ENCODE results near the gene PRND.
"Not testable (repeated sequence)": the region's sequence is repeated elsewhere in the genome, so short reads cannot be mapped to it uniquely, and the experiment has no call there.

The PRND gene

GRCh38 chr20:4697189-4697830, 24.4 kb upstream of the PRND start:
- no peaks in the 10 kb centered on the region for H3K9me3 Mint-ChIP-seq
- no peak for ATAC-seq (replicated peaks)
- DNase-seq, result no peak
- no peaks in the 10 kb centered on the region for H3K27me3 Mint-ChIP-seq
- no peak overlapping the region for H3K27ac Mint-ChIP-seq
- H3K4me3 Mint-ChIP-seq, result no peak overlapping the region
- H3K4me1 Mint-ChIP-seq, result peaks cover 23 to 29% of the 10 kb centered on the region in 2 donors
- peaks cover 32 to 54% of the 10 kb centered on the region in 2 donors for H3K36me3 Mint-ChIP-seq

DNA sequence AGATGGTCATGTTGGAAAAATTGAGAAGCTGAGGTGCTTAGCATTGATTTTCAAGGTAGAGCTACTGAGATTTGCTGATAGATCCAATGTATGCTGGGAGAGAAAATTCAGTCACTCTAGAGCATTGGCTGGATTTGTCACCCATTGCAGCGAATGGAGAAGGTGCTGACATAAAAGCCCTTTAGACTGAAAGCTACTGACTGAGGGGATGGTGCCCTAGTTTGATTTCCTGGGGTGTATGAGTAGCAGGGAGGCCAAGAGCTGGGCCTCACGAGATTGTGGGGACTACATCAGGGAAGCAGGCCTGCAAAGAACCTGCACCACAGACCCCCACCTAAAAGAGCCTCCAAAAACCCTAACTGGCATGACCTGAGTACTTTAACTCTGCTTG, 23.9 kb upstream of the PRND start:
- DNase-seq, result no peak
- ATAC-seq (replicated peaks), result no peak
- no peak overlapping the region for H3K27ac Mint-ChIP-seq
- peaks cover 29 to 52% of the 10 kb centered on the region in 2 donors for H3K36me3 Mint-ChIP-seq
- H3K4me1 Mint-ChIP-seq, result peaks cover 21 to 27% of the 10 kb centered on the region in 2 donors
- H3K4me3 Mint-ChIP-seq, result no peak overlapping the region
- no peaks in the 10 kb centered on the region for H3K27me3 Mint-ChIP-seq
- no peaks in the 10 kb centered on the region for H3K9me3 Mint-ChIP-seq

- Mint-ChIP-seq H3K9me3 (no peaks in the 10 kb centered on the region), H3K36me3 (peaks cover 19 to 41% of the 10 kb centered on the region in 2 donors), H3K27ac (no peak overlapping the region), H3K4me1 (peaks cover 21% of the 10 kb centered on the region in 2 donors), H3K27me3 (no peaks in the 10 kb centered on the region), H3K4me3 (no peak overlapping the region)
- DNase-seq, result no peak
- no peak for ATAC-seq (replicated peaks)
These were observed 22.5 kb upstream of the PRND start for GRCh38 chr20:4699216-4699615.

GRCh38 chr20:4699957-4700356, 21.8 kb upstream of the PRND start:
- Mint-ChIP-seq H3K4me3 (no peak overlapping the region), H3K27me3 (no peaks in the 10 kb centered on the region), H3K36me3 (peaks cover 19 to 37% of the 10 kb centered on the region in 2 donors), H3K9me3 (no peaks in the 10 kb centered on the region), H3K4me1 (peaks cover 21 to 24% of the 10 kb centered on the region in 2 donors), H3K27ac (peak overlapping the region; percentile 51)
- no peak for DNase-seq
- ATAC-seq (replicated peaks), result no peak

- Mint-ChIP-seq H3K27me3 (no peaks in the 10 kb centered on the region), H3K36me3 (peaks cover 9 to 18% of the 10 kb centered on the region in 2 donors), H3K4me1 (peaks cover 6% of the 10 kb centered on the region in 2 donors), H3K9me3 (no peaks in the 10 kb centered on the region), H3K27ac (no peak overlapping the region), H3K4me3 (no peak overlapping the region)
- ATAC-seq (replicated peaks), result no peak
- no peak for DNase-seq
These were observed 19.0 kb upstream of the PRND start for GRCh38 chr20:4702562-4703280.

DNA sequence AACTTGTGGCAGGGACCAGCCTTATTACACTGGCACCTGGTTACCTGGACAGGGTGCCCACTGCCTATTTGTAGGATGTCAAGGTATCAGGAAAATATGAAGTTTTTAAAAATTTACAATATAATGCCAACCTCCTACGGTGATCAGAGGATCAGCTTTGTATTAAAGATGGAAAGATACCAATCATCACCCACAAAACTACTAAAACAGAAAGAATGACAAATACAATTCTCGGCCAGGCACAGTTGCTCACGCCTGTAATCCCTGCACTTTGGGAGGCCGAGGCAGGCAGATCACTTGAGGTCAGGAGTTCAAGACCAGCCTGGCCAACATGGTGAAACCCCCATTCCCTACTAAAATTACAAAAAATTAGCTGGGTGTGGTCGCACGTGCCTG, 18.4 kb upstream of the PRND start:
- DNase-seq (no peak), ATAC-seq (replicated peaks) (no peak)
- H3K36me3 Mint-ChIP-seq, result peaks cover 9 to 15% of the 10 kb centered on the region in 2 donors
- H3K27me3 Mint-ChIP-seq, result no peaks in the 10 kb centered on the region
- H3K27ac Mint-ChIP-seq, result no peak overlapping the region
- peaks cover 4 to 5% of the 10 kb centered on the region in 2 donors for H3K4me1 Mint-ChIP-seq
- H3K9me3 Mint-ChIP-seq, result no peaks in the 10 kb centered on the region
- no peak overlapping the region for H3K4me3 Mint-ChIP-seq

DNA sequence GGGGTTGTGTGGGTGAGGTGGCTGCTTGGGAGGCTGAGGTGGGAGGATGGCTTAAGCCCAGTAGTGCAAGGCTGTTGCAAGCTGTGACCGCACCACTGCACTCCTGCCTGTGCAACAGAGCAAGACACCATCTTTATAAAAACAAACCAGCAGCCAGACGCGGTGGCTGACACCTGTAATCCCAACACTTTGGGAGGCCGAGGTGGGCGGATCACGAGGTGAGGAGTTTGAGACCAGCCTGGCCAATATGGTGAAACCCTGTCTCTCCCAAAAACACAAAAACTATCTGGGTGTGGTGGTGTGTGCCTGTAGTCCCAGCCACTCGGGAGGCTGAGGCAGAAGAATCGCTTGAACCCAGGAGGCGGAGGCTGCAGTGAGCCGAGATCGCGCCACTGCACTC, 14.8 kb upstream of the PRND start:
- H3K27ac Mint-ChIP-seq; H3K36me3 Mint-ChIP-seq; DNase-seq; H3K9me3 Mint-ChIP-seq; ATAC-seq (replicated peaks); H3K4me3 Mint-ChIP-seq; H3K27me3 Mint-ChIP-seq: not testable (repeated sequence)
- peaks cover 8 to 12% of the 10 kb centered on the region in 2 donors for H3K4me1 Mint-ChIP-seq

GRCh38 chr20:4708036-4708435, 13.7 kb upstream of the PRND start:
- DNase-seq, result no peak
- H3K27ac Mint-ChIP-seq, result no peak overlapping the region
- peaks cover 6 to 12% of the 10 kb centered on the region in 2 donors for H3K4me1 Mint-ChIP-seq
- H3K9me3 Mint-ChIP-seq, result peaks cover 4 to 5% of the 10 kb centered on the region in 2 donors
- H3K36me3 Mint-ChIP-seq, result peaks cover 0 to 5% of the 10 kb centered on the region in 2 donors
- no peak overlapping the region for H3K4me3 Mint-ChIP-seq
- H3K27me3 Mint-ChIP-seq, result no peaks in the 10 kb centered on the region
- no peak for ATAC-seq (replicated peaks)

GRCh38 chr20:4708856-4709255, 12.9 kb upstream of the PRND start:
- DNase-seq (no peak), ATAC-seq (replicated peaks) (no peak)
- H3K4me3 Mint-ChIP-seq, result no peak overlapping the region
- peaks cover 4 to 9% of the 10 kb centered on the region in 2 donors for H3K9me3 Mint-ChIP-seq
- no peak overlapping the region for H3K27ac Mint-ChIP-seq
- peaks cover 6 to 12% of the 10 kb centered on the region in 2 donors for H3K4me1 Mint-ChIP-seq
- peaks cover 0 to 5% of the 10 kb centered on the region in 2 donors for H3K36me3 Mint-ChIP-seq
- H3K27me3 Mint-ChIP-seq, result peaks cover 0 to 4% of the 10 kb centered on the region in 2 donors

GRCh38 chr20:4709261-4710105, 12.2 kb upstream of the PRND start:
- DNase-seq (no peak), ATAC-seq (replicated peaks) (no peak)
- peaks cover 4 to 9% of the 10 kb centered on the region in 2 donors for H3K9me3 Mint-ChIP-seq
- H3K27ac Mint-ChIP-seq, result no peak overlapping the region
- peaks cover 0 to 4% of the 10 kb centered on the region in 2 donors for H3K27me3 Mint-ChIP-seq
- no peak overlapping the region for H3K4me3 Mint-ChIP-seq
- H3K36me3 Mint-ChIP-seq, result peaks cover 0 to 5% of the 10 kb centered on the region in 2 donors
- peaks cover 6 to 12% of the 10 kb centered on the region in 2 donors for H3K4me1 Mint-ChIP-seq

- ATAC-seq (replicated peaks) (no peak), DNase-seq (no peak)
- Mint-ChIP-seq H3K36me3 (peaks cover 0 to 5% of the 10 kb centered on the region in 2 donors), H3K4me3 (no peak overlapping the region), H3K9me3 (peaks cover 4 to 9% of the 10 kb centered on the region in 2 donors), H3K27ac (no peak overlapping the region), H3K27me3 (peaks cover 0 to 4% of the 10 kb centered on the region in 2 donors), H3K4me1 (peaks cover 4 to 12% of the 10 kb centered on the region in 2 donors)
These were observed 11.6 kb upstream of the PRND start for GRCh38 chr20:4710106-4710475.

GRCh38 chr20:4711511-4711910, 10.2 kb upstream of the PRND start:
- H3K9me3 Mint-ChIP-seq, result peaks cover 4 to 9% of the 10 kb centered on the region in 2 donors
- DNase-seq (no peak), ATAC-seq (replicated peaks) (peak; percentile 64 to 74)
- peaks cover 0 to 4% of the 10 kb centered on the region in 2 donors for H3K27me3 Mint-ChIP-seq
- no peak overlapping the region for H3K27ac Mint-ChIP-seq
- H3K36me3 Mint-ChIP-seq, result peaks cover 0 to 5% of the 10 kb centered on the region in 2 donors
- peaks cover 6 to 11% of the 10 kb centered on the region in 2 donors for H3K4me1 Mint-ChIP-seq
- H3K4me3 Mint-ChIP-seq, result no peak overlapping the region

DNA sequence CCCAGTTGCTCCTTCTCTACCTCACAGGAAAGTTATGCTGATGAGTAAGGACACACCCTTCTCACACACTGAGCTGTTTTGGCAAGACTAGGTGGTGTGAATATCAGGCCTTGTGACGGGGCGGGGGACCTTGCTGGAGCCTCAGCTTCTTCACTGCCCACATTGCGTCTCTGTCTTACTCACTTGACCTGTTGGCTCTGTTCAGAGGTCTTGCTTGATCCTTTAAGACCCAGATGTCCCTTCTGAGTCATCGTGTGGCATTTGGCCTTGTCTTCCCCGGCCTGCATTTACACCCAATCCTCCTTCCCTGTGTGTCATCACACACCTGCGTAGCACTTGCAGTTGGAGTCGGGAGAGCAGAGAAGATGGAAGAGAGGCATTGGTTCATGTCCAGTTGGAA, 8.3 kb upstream of the PRND start:
- Mint-ChIP-seq H3K27ac (no peak overlapping the region), H3K4me3 (no peak overlapping the region), H3K36me3 (peaks cover 0 to 5% of the 10 kb centered on the region in 2 donors), H3K9me3 (peaks cover 4 to 9% of the 10 kb centered on the region in 2 donors), H3K4me1 (peaks cover 12 to 25% of the 10 kb centered on the region in 2 donors), H3K27me3 (peaks cover 0 to 4% of the 10 kb centered on the region in 2 donors)
- DNase-seq (no peak), ATAC-seq (replicated peaks) (no peak)

- ATAC-seq (replicated peaks), result no peak
- H3K27ac Mint-ChIP-seq, result no peak overlapping the region
These were observed 6.9 kb upstream of the PRND start for GRCh38 chr20:4714818-4715217.

More at GRCh38 chr20:4714818-4715217, 6.9 kb upstream of the PRND start:
- no peak for DNase-seq
- Mint-ChIP-seq H3K4me1 (peaks cover 16 to 32% of the 10 kb centered on the region in 2 donors), H3K36me3 (no peaks in the 10 kb centered on the region), H3K9me3 (peaks cover 0 to 5% of the 10 kb centered on the region in 2 donors), H3K4me3 (no peak overlapping the region), H3K27me3 (peaks cover 0 to 4% of the 10 kb centered on the region in 2 donors)
